GM18867 (cell line): ENCODE measurements around the gene AQP3.
"Not testable (repeated sequence)": the region's sequence is repeated elsewhere in the genome, so short reads cannot be mapped to it uniquely, and the experiment has no call there.

Experiments
- ATAC-seq: cut with Tn5 transposase; IDR thresholded peaks from one replicate; pipeline ENCODE4 v1.9.1; 2021; ENCODE audit warnings: mild to moderate bottlenecking, moderate library complexity; ENCODE audit not compliant: unreplicated experiment

AQP3 gene

DNA sequence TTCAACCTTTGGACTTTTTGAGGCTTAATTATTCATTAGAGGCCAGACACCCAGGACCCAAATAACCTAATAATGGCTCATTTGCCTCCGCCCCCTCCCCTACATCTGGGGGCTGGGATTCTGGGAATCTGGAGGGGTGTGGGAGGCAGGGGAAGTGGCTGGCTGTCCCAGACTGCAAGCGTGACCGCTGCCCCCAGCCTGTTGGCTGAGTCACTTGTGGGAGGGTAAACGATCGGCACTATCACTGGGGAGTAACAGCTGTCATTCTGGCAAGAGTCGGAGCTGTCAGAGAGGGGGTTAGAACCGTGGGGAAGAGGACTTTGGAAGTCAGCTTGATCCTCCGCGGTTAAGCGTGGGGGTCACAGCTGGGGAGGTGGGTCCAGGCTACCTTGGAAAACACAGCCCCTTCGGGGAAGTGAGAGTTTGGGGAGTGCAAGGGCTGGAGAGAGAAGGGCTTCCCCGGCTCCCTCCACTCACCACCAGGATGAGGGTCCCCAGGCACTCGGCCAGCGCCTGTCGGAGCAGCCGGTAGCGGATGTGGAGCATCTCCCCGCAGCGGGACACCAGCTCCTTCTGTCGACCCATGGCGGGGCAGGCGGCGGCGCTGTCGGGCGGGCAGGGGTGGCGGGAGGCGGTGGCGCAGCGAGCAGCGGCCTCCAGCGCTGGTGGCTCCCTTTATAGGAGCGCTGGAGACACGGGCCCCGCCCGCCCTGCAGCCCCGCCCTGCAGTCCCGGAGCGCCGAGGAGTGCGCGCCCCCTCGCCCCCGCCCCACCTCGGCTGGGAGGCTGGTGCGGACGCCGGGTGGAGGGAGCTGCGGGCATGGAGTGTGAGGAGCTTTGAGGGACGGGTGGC, at the start of gene AQP3:
Gene AQP3, minus strand, starts transcription at position 648 of the 853 bp plus-strand sequence. Its CDS starts 63 bp downstream, at position 585.
- ATAC-seq, result peak; percentile 26

DNA sequence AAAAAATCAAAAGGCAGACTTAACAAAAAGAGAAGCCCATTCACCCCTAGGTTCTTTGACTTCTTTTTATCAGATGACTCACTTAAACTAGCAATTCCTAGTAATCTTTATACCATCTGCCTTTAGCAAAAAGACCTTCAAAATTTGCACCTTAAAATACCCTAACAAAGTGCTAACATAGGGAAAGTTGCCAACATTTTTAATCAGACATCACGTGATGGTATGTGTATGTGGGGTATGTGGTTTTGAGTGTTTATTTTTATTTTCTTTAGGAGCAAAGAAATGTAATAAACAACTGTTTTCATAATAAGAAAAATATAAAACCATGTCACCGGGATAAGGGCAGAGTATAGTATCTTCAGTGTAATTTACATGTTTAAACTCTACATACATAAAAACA, 46.4 kb upstream of the AQP3 start:
- ATAC-seq, result not testable (repeated sequence)

DNA sequence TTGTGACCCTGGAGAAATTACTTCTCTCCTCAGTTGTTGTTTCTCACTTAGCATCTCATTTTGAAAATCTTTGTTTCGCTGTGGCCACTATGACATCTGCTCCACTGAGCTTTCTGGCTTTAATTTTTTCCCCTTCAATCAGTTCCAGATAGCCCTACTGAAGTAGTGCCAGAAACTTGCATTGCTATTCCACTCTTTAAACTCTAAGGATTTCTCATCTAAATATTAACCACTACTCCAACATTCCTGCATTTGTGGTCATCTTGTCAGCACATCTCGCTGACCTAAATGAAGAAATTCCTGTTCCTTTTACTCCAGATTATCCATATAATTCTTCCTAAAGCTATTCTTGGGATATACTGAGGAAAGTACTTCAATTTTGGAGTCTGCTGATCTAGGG, 41.7 kb upstream of the AQP3 start:
- ATAC-seq, result no peak

DNA sequence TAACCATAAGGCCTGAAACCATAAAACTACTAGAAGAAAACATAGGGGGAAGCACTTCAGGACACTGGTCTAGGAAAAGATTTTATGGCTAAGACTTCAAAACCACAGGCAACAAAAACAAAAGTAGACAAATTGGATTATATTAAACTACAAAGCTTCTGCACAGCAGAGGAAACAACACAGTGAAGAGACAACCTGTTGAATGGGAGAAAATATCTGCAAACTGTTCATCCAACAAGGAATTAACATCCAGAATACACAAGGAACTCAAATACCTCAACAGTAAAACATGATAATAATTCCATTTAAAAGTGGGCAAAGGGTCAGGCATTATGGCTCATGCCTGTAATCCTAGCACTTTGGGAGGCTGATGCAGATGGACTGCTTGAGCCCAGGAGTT, 37.9 kb upstream of the AQP3 start:
- not testable (repeated sequence) for ATAC-seq

- ATAC-seq, result no peak
These were observed 33.6 kb upstream of the AQP3 start for GRCh38 chr9:33480976-33481375.

DNA sequence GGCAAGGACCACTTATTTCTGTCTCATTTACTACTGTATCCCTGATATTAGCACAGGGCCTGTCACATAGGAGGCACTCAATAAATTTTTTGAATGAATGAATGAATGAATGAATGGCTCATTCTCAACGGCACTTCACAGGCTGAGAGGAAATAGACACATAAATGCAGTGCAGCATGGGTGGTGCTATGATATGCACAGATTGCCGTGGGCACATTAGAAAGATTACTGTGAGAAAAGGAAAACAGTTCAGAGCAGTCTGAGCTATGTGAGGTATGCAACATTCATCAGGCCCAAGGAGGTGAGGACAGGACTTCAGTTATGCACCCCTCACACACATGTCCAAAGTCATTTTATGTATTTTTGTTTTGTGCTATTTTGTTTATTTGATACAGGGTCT, 32.7 kb upstream of the AQP3 start:
- no peak for ATAC-seq

GRCh38 chr9:33476503-33476902, 29.1 kb upstream of the AQP3 start:
- no peak for ATAC-seq

DNA sequence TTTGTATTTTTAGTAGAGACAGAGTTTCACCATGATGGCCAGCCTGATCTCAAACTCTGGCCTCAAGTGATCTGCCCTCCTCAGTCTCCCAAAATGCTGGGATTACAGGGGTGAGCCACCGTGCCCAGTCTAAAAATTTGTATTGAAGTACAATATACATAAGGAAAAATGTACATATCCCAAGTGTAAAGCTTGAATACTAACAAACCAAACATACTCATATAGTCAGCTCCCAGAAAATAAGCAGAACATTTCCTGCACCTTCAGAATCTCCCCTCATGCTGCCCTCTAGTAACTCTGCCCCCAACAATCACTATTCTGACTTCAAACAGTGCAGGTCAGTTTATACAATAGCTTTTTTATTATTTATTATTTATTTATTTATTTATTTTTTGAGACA, 28.0 kb upstream of the AQP3 start:
- no peak for ATAC-seq

- ATAC-seq, result peak; percentile 98
These were observed 26.4 kb upstream of the AQP3 start, which contains the start of gene NOL6 for GRCh38 chr9:33473643-33474352. TSS of gene NOL6 (minus strand) at chr9:33473924. CDS start at chr9:33473842, 82 bp downstream.

GRCh38 chr9:33472881-33473615, 25.7 kb upstream of the AQP3 start:
- ATAC-seq, result no peak

DNA sequence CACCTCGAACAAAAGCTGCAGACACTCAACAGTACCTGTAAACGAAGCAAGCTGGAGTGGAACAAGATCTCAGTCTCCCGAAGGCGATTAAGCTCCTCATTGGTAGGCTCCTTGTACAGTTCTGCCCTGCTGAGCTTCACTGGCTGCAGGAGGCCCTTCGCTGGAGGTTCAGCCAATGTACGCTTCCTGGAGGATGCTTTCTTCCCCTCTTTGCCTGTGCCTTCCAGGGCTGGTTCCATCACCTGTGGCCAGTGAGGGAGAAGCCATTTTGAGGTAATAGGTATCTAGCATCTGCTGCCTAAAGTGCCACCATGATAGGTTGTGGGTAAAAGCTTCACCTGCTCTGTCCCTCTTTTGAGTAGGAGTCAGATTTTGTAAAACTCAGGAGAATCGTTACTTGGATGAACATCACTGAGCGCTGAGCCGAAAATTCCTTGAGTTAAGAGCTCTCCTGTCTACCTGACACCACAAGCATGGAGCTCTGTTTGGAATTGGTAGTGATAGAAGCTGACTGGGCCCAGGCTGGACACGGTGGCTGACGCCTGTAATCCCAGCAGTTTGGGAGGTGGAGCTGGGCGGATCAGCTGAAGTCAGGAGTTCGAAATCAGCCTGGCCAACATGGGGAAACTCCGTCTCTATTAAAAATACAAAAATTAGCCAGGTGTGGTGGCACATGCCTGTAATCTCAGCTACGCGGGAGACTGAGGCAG, 24.9 kb upstream of the AQP3 start:
- no peak for ATAC-seq

- ATAC-seq, result no peak
These were observed 24.0 kb upstream of the AQP3 start for GRCh38 chr9:33471361-33471760.

DNA sequence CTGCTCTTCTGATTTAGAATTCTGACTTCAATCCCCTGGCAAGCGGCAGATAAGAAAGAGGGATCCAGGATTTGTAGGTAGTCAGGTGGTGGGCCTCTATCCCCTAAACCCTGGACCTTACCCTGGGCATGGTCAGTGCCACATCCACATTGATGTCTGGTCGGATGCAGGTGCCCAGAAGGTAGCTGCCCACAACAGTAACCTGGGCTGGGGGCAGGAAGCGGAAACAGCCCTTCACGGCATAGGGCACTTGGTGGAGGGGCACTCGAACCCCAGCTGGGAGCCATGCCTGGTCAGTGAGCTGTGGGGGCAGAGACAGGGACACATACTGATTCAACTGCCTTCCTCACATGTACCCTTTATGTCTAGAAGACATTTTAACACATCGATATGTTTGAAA, 22.5 kb upstream of the AQP3 start:
- no peak for ATAC-seq

GRCh38 chr9:33468797-33469621, 21.6 kb upstream of the AQP3 start:
- no peak for ATAC-seq

- no peak for ATAC-seq
These were observed 20.9 kb upstream of the AQP3 start for GRCh38 chr9:33468215-33468730.

- ATAC-seq, result no peak
These were observed 20.1 kb upstream of the AQP3 start for GRCh38 chr9:33467526-33467925.

DNA sequence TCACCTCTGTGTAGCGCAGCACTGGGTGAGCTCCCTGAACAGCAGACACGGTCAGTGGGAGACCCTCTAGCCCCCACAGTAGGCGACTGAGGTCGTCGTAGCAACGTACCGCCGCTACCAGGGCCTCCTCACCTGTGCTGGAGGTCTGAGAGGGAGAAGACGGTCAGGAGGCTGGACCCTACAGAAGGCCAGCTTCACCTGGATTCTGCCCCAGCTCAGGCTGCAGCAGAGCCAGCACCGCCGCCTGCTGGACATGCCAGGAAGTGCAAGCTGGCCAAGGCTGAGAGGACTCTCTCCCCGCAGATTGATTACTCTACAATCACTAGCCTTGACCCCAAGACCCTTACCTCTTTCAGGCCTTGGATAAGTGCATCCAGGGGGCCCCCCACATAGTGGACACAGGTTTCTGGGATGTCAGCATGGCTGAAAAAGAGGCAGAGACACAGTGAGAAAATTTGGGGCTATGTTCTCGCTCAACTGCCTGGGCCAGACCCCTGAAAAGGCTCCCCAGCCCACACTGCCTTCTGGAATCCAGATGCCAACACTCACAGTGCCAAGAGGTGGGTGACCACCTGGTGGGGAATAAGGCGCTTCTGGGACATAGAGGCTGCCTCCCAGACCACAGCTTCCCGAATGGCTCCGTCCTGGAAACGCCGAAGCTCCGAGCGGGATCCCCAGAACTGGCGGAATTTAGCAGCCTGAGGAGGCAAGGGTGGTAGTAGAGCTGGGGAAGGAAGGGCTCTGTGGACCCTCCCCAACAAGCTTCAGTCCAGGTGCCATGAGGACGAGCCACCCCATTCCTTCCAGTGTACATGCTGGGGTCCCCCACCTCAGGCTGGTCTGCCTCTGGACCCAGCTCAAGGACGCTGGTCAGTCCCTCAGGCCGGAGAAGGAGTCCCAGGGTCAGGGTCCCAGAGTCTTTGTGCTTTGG, 19.4 kb upstream of the AQP3 start:
- peak; percentile 36 for ATAC-seq
